ENCODE results near the gene NR0B2. TPM values are rescaled to one million over a fixed set of nuclear protein-coding genes. Genes with fewer than 3 reads are reported as not detected.
A peak's percentile ranks its signal among the peaks of the same experiment; 100 is the strongest.

Gene NR0B2
- total and polyA plus RNA-seq, 2 of the 13 experiments (the other 11 are each of a cell fraction or from before 2014, with no cell fraction given), result 72.5 to 133 TPM

DNA sequence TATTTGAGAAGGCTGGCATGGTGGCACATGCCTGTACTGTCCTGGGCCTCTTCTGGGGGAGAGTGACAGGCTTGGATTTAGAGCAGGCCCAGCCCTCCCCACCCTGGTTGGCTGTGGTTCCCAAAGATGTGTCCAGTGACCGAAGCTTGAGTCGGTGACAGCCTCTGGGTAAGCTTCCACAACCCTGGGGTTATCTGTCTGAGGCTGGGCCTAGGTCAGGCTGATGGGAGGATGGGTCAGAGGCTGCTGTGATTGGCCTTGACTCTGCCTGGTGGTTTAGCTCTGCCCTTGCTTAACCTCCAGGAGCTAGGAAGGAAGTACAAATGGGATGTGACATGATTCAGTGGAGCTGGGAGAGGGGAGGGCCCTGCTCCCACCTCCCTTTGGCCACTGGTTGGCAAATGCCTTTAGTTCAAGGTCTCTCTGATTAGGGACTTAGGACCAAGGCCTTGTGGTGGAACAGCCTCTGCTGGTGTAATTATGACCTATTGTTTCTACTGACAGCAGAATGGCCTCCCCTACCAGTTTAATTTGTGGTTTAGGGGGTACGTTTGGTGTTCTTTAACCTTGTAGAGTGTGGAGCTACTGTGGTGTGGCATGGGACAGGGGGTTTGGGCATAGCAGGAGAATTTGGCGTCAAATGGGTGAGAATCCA, 24.4 kb upstream of the NR0B2 start (continued):
- TF ChIP-seq ZNF512B (CRISPR knock-in tag; IDR thresholded peaks at IDR 0.05; ENCODE audit: borderline replicate concordance) (no peak), TBL1XR1 (IDR thresholded peaks at IDR 0.05; ENCODE audit: borderline replicate concordance, low read length, partially characterized antibody) (peak; percentile 96), GPN1 (CRISPR knock-in tag; IDR thresholded peaks at IDR 0.05; ENCODE audit: borderline replicate concordance) (no peak), ZBTB1 (CRISPR knock-in tag; IDR thresholded peaks at IDR 0.05; ENCODE audit: borderline replicate concordance) (no peak), ZSCAN25 (CRISPR knock-in tag; IDR thresholded peaks at IDR 0.05) (peak; percentile 47; the same call in 1 of the 2 replicates), REXO4 (CRISPR knock-in tag; IDR thresholded peaks at IDR 0.05; ENCODE audit: borderline replicate concordance) (no peak), ZNF619 (CRISPR knock-in tag; IDR thresholded peaks at IDR 0.05) (peak; percentile 79; the same call in 1 of the 2 replicates), TFDP2 (CRISPR knock-in tag; IDR thresholded peaks at IDR 0.05) (no peak; the same call in none of the 2 replicates), MAZ (IDR thresholded peaks at IDR 0.05; ENCODE audit: borderline replicate concordance, low read depth, low read length) (peak; percentile 46), MAZ (CRISPR knock-in tag; IDR thresholded peaks at IDR 0.05; ENCODE audit: low read depth) (peak; percentile 84; the same call in 1 of the 2 replicates), HIVEP1 (CRISPR knock-in tag; IDR thresholded peaks at IDR 0.05) (no peak; the same call in 1 of the 2 replicates), NFYB (CRISPR knock-in tag; IDR thresholded peaks at IDR 0.05) (peak; percentile 44), RBFOX2 (IDR thresholded peaks at IDR 0.05; ENCODE audit: low read depth, low read length) (no peak), MEIS1 (CRISPR knock-in tag; IDR thresholded peaks at IDR 0.05; ENCODE audit: borderline replicate concordance) (peak; percentile 83; the same call in 1 of the 2 replicates), ZBTB8A (CRISPR knock-in tag; IDR thresholded peaks at IDR 0.05; ENCODE audit: borderline replicate concordance, low read depth) (no peak), FOSL1 (CRISPR knock-in tag; IDR thresholded peaks at IDR 0.05; ENCODE audit: borderline replicate concordance) (0 out of 2 replicates have a peak, but pooled peaks have one; percentile 6), STAG1 (CRISPR knock-in tag; IDR thresholded peaks at IDR 0.05) (peak; percentile 21), CC2D1A (CRISPR knock-in tag; IDR thresholded peaks at IDR 0.05) (no peak), EED (CRISPR knock-in tag; IDR thresholded peaks at IDR 0.05) (no peak), ZNF724P (CRISPR knock-in tag; IDR thresholded peaks at IDR 0.05; ENCODE audit: borderline replicate concordance) (0 out of 2 replicates have a peak, but pooled peaks have one; percentile 40)
- TF ChIP-seq, protein P1, sequence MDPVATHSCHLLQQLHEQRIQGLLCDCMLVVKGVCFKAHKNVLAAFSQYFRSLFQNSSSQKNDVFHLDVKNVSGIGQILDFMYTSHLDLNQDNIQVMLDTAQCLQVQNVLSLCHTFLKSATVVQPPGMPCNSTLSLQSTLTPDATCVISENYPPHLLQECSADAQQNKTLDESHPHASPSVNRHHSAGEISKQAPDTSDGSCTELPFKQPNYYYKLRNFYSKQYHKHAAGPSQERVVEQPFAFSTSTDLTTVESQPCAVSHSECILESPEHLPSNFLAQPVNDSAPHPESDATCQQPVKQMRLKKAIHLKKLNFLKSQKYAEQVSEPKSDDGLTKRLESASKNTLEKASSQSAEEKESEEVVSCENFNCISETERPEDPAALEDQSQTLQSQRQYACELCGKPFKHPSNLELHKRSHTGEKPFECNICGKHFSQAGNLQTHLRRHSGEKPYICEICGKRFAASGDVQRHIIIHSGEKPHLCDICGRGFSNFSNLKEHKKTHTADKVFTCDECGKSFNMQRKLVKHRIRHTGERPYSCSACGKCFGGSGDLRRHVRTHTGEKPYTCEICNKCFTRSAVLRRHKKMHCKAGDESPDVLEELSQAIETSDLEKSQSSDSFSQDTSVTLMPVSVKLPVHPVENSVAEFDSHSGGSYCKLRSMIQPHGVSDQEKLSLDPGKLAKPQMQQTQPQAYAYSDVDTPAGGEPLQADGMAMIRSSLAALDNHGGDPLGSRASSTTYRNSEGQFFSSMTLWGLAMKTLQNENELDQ (CRISPR knock-in tag; IDR thresholded peaks at IDR 0.05; ENCODE audit: borderline replicate concordance), result no peak
- TF ChIP-seq, protein P2, sequence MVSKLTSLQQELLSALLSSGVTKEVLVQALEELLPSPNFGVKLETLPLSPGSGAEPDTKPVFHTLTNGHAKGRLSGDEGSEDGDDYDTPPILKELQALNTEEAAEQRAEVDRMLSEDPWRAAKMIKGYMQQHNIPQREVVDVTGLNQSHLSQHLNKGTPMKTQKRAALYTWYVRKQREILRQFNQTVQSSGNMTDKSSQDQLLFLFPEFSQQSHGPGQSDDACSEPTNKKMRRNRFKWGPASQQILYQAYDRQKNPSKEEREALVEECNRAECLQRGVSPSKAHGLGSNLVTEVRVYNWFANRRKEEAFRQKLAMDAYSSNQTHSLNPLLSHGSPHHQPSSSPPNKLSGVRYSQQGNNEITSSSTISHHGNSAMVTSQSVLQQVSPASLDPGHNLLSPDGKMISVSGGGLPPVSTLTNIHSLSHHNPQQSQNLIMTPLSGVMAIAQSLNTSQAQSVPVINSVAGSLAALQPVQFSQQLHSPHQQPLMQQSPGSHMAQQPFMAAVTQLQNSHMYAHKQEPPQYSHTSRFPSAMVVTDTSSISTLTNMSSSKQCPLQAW (CRISPR knock-in tag; IDR thresholded peaks at IDR 0.05), result peak; percentile 98

All from HepG2 (cell line).